AML-193 (cell line): ENCODE data around the gene SFTPA1.
"Not testable (repeated sequence)": the region's sequence is repeated elsewhere in the genome, so short reads cannot be mapped to it uniquely, and the experiment has no call there.

Source experiments
- DNase-seq, 2 experiments: peaks; one replicate each; lab custom pipeline; 2025; lab: John Stamatoyannopoulos, UW

The SFTPA1 gene

DNA sequence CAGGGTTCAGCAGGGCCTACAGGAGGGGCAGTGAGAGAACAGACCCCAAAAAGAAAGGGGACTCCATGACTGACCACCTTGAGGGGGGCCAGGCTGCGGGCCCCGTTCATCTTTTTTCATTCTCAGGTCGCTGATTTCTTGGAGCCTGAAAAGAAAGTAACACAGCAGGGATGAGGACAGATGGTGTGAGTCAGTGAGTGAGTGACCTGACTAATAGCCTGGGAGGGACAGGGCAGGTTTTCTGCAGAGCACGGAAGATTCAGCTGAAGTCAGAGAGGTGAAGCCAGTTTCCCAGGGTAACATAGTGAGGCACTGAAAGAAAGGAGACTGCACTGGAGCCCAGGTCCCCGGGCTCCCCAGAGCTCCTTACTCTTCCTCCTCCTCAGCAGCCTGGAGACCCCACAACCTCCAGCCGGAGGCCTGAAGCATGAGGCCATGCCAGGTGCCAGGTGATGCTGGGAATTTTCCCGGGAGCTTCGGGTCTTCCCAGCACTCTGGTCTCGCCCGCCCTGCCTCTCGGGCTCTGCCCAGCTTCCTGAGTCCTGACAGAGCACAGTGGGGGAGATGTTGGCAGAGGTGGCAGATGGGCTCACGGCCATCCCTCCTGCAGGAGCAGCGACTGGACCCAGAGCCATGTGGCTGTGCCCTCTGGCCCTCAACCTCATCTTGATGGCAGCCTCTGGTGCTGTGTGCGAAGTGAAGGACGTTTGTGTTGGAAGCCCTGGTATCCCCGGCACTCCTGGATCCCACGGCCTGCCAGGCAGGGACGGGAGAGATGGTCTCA lies 646 bp downstream of the SFTPA1 start:
- DNase-seq: not testable (repeated sequence)

DNA sequence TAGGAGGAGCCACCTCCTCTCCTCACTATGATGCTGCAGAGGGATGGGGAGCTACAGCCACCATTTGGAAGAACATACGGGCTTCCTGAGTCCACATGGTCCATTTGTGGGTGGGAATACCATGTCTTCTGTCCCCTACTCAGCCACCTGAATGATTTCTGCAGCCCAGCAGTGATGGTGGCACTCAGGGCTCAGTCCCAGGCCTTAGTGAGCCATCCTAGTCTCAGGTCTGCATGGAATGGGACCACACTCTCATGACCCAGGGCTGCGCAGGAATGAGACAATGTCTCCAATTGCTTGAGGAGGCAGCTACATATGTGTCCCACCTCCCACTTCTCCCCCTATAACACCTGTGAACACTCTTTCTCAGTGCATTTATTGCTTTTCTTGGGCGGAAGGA lies 4.8 kb downstream of the SFTPA1 start:
- no peak for DNase-seq

DNA sequence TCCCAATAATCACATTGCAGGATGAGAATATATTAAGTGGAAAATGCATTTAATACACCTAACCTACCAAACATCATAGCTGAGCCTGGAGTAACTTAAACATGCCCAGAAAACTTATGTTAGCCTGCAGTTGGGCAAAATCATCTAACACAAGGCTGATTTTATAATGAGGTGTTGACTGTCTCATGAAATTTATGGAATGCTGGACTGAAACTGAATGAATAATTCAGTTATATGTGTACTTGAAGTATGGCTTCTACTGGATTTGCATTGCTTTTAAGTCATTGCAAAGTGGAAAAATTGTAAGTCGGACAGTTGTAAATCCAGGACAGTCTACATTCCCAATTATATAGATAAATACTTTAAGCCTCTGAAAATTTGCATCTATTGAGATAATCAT lies 5.4 kb downstream of the SFTPA1 start:
- DNase-seq: no peak

GRCh38 chr10:79623663-79624062 lies 12.9 kb downstream of the SFTPA1 start:
- DNase-seq: not testable (repeated sequence)

- DNase-seq: no peak
Observed at GRCh38 chr10:79627075-79627474, 16.3 kb downstream of the SFTPA1 start.

DNA sequence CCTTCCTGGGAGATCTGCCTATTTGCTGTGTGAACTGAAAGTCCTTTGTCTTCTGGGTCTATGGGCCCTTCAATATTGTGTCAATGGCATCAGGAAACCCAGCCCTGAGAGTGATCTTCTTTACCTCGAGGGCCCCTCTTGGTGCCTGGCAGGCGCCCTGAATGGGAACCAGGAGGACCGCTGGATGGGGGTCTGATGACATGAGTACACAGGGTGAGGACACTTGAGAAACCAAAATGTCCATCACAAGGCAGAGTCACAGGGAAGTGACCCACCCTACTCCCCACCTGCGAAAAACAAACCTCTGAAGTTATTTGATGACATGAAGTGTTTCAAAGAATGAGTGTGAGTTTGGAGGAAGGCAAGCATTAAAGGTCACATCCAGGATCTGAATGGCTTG lies 17.3 kb downstream of the SFTPA1 start:
- DNase-seq: no peak

GRCh38 chr10:79628988-79629954 lies 18.5 kb downstream of the SFTPA1 start:
- DNase-seq: no peak

- no peak for DNase-seq
Observed at GRCh38 chr10:79629955-79630327, 19.2 kb downstream of the SFTPA1 start.

- DNase-seq: peak; percentile 1 to 8
Observed at GRCh38 chr10:79636654-79637199, 26.0 kb downstream of the SFTPA1 start.

DNA sequence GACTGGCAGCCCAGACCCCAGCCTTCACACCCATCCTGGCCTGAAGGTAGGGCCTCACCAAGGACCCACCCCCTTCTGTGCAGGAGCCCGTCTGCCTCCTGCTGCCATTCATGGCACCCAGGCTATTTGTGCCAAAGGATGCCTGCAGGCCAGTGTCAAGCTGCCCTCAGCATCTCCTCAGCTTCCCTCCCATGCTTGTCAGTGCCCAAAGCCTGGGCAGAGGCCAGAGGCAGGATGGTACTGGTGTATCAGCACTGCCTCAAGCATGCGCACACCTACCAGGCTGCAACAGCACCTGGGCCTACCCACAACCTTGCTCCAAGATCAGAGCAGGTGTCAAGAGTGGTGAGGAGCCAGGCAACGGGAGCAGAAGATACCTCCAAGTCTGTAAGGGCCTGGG lies 27.6 kb downstream of the SFTPA1 start:
- no peak for DNase-seq

- DNase-seq: not testable (repeated sequence)
Observed at GRCh38 chr10:79652695-79653094, 42.0 kb downstream of the SFTPA1 start.

DNA sequence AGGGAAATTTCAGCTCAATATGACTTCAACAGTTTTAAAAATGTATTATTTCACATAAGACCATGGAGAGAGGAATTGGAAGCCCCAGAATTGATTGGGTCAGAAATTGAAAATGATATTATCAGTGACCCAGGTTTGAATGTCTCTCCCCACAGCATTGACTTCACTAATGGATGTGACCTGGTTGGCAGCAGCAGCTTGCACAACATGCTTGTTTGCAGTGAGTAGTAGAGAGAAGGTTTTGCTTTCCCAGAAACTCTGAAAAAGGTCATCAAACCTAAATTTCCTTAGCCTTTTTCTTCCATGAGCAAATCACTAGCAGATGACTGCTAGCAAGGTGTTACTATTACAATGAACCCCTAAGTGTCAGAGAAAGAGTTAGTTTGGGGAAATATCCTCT lies 52.5 kb downstream of the SFTPA1 start:
- DNase-seq: not testable (repeated sequence)

DNA sequence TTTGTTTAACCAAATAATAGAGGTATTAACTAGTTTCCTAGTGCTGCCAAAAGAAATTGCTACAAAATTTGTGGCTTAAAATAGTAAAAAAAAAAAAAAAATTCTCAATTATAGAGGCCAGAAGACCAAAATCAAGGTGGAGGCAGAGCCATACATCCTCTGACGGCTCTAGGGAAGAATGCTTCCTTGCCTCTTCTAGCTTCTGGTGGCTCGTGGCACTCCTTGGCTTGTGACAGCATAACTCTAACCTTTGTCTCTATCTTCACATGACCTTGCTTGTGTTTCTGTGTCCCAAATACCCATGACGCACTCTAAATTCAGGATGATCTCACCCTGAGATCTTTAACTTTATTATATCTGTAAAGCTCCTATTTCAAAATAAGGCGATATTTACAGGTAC lies 53.9 kb downstream of the SFTPA1 start:
- DNase-seq: not testable (repeated sequence)
